H1 (cell line): ENCODE data around the gene SLC38A10. TPM values are rescaled to one million over a fixed set of nuclear protein-coding genes. Genes with fewer than 3 reads are reported as not detected.

ENCODE experiments used
- CTCF ChIA-PET: fragments of 300-600 bp; sonication (Branson Sonifier 250); formaldehyde crosslinking; loops from one replicate; lab custom pipeline; 2021; ENCODE audit not compliant: partially characterized antibody; lab: Charles Lee
- POLR2A ChIA-PET: fragments of 300-600 bp; sonication (Branson Sonifier 250); formaldehyde crosslinking; loops from one replicate; lab custom pipeline; 2021; ENCODE audit warnings: inconsistent platforms; ENCODE audit not compliant: partially characterized antibody; lab: Charles Lee
- DNase-seq, 2 experiments: peaks; one replicate each; pipeline versions ENCODE4 v3.0.0 to v3.0.0-alpha.2; 2010 to 2022; ENCODE audit warnings: low spot score in 2 of 2, low read depth in 1 of 2, mixed read lengths in 1 of 2
- FAIRE-seq: peaks from 2 replicates; lab custom pipeline; 2011; peaks lifted over from hg19 to GRCh38; lab: Jason Lieb, UNC
- H2AFZ ChIP-seq: 2 replicates; pipeline ENCODE4 v1.8.1; 2012; ENCODE audit warnings: low read length, inconsistent platforms
- H2AK5ac ChIP-seq: 2 replicates; pipeline ENCODE4 v1.6.1; 2013; ENCODE audit warnings: low read depth, low read length
- H2BK120ac ChIP-seq: replicated peaks from 2 replicates; pipeline ENCODE3; 2013; ENCODE audit warnings: low read depth, low read length, inconsistent platforms
- H2BK12ac ChIP-seq: 2 replicates; pipeline ENCODE4 v1.6.1; 2013; ENCODE audit warnings: low read depth, low read length
- H2BK15ac ChIP-seq: 2 replicates; pipeline ENCODE4 v1.6.1; 2013; ENCODE audit warnings: low read length
- H2BK20ac ChIP-seq: 2 replicates; pipeline ENCODE4 v1.6.1; 2013; ENCODE audit warnings: low read length
- H2BK5ac ChIP-seq: 2 replicates; pipeline ENCODE4 v1.6.1; 2013; ENCODE audit warnings: low read depth, low read length
- H3K14ac ChIP-seq: 2 replicates; pipeline ENCODE4 v1.6.1; 2013; ENCODE audit warnings: inconsistent platforms; ENCODE audit not compliant: insufficient read length
- H3K18ac ChIP-seq: 2 replicates; pipeline ENCODE4 v1.6.1; 2013; ENCODE audit warnings: low read length; ENCODE audit errors: extremely low read depth
- H3K23ac ChIP-seq: 2 replicates; pipeline ENCODE4 v1.6.1; 2013; ENCODE audit warnings: inconsistent platforms; ENCODE audit not compliant: insufficient read length
- H3K23me2 ChIP-seq: 2 replicates; pipeline ENCODE4 v1.6.1; 2013; ENCODE audit warnings: low read depth, low read length
- H3K27ac ChIP-seq: 2 replicates; pipeline ENCODE4 v1.6.1; 2011; ENCODE audit warnings: low read depth, low read length, inconsistent platforms
- H3K27me3 ChIP-seq, 4 experiments: replicated peaks in 1 of 4; 1 replicate in 1 of 4; 2 replicates in 3 of 4; pipeline versions ENCODE4 v1.6.1 to v1.8.1; 2011 to 2013; ENCODE audit warnings: low read length in 3 of 4, mild to moderate bottlenecking in 3 of 4, inconsistent platforms in 2 of 4, mixed read lengths in 2 of 4, moderate library complexity in 1 of 4; ENCODE audit not compliant: control insufficient read depth in 3 of 4, insufficient read depth in 3 of 4; ENCODE audit errors: extremely low read depth in 1 of 4
- H3K36me3 ChIP-seq, 4 experiments: 2 replicates each; pipeline versions ENCODE4 v1.6.1 to v1.8.1; 2011 to 2013; ENCODE audit warnings: mild to moderate bottlenecking in 4 of 4, low read length in 3 of 4, moderate library complexity in 2 of 4, control low read depth in 1 of 4, inconsistent platforms in 1 of 4; ENCODE audit not compliant: insufficient read depth in 4 of 4, control insufficient read depth in 2 of 4
- H3K4ac ChIP-seq: replicated peaks from 2 replicates; pipeline ENCODE3; 2013; ENCODE audit warnings: low read length, low read depth, mixed read lengths, inconsistent platforms; ENCODE audit not compliant: insufficient read length
- H3K4me1 ChIP-seq, 4 experiments: replicated peaks in 1 of 4; 1 replicate in 1 of 4; 2 replicates in 3 of 4; pipeline versions ENCODE4 v1.6.1 to v1.8.1; 2011 to 2013; ENCODE audit warnings: low read length in 3 of 4, inconsistent platforms in 2 of 4, mixed read lengths in 1 of 4; ENCODE audit not compliant: insufficient read depth in 4 of 4, control insufficient read depth in 3 of 4
- H3K4me2 ChIP-seq, 2 experiments: 2 replicates each; pipeline versions ENCODE4 v1.6.1 to v1.8.1; 2011 to 2013; ENCODE audit warnings: low read depth in 2 of 2, low read length in 2 of 2, control low read depth in 1 of 2, inconsistent platforms in 1 of 2, mild to moderate bottlenecking in 1 of 2; ENCODE audit not compliant: insufficient read depth in 1 of 2
- H3K4me3 ChIP-seq, 4 experiments: fragments of 200-600, 300-600 bp in 1 of 4; sonication (generic), shearing (Covaris generic), sonication (Bioruptor Twin) in 1 of 4; 2 replicates each; pipeline versions ENCODE4 v1.5.1 to v1.8.1; 2011 to 2016; ENCODE audit warnings: low read length in 4 of 4, low read depth in 3 of 4, control low read depth in 2 of 4, inconsistent platforms in 2 of 4, mild to moderate bottlenecking in 2 of 4, mixed read lengths in 1 of 4, moderate library complexity in 1 of 4; ENCODE audit not compliant: insufficient read depth in 2 of 4; ENCODE audit errors: extremely low read depth in 1 of 4
- H3K56ac ChIP-seq: replicated peaks from 2 replicates; pipeline ENCODE3; 2013; ENCODE audit warnings: low read depth, mild to moderate bottlenecking, mixed read lengths, low read length, inconsistent platforms; ENCODE audit not compliant: insufficient read length
- H3K79me1 ChIP-seq: 2 replicates; pipeline ENCODE4 v1.6.1; 2013; ENCODE audit warnings: low read depth, low read length, control low read depth
- H3K79me2 ChIP-seq, 2 experiments: 2 replicates each; pipeline versions ENCODE4 v1.6.1 to v1.8.1; 2012 to 2013; ENCODE audit warnings: low read length in 2 of 2, mild to moderate bottlenecking in 2 of 2, inconsistent platforms in 1 of 2; ENCODE audit not compliant: insufficient read depth in 2 of 2, control insufficient read depth in 1 of 2
- H3K9ac ChIP-seq, 4 experiments: replicated peaks in 1 of 4; 1 replicate in 1 of 4; 2 replicates in 3 of 4; pipeline versions ENCODE4 v1.6.1 to v1.8.1; 2011 to 2013; ENCODE audit warnings: low read depth in 3 of 4, low read length in 3 of 4, control low read depth in 2 of 4, mild to moderate bottlenecking in 2 of 4, moderate library complexity in 2 of 4, inconsistent platforms in 1 of 4; ENCODE audit errors: extremely low read depth in 1 of 4
- H3K9me3 ChIP-seq, 2 experiments: 2 replicates each; pipeline versions ENCODE4 v1.6.1 to v1.8.1; 2012 to 2013; ENCODE audit warnings: mild to moderate bottlenecking in 2 of 2, moderate library complexity in 2 of 2, control low read depth in 1 of 2, inconsistent platforms in 1 of 2, low read depth in 1 of 2, low read length in 1 of 2, mixed read lengths in 1 of 2; ENCODE audit not compliant: insufficient read depth in 2 of 2
- H4K20me1 ChIP-seq, 2 experiments: replicated peaks in 1 of 2; 2 replicates each; pipeline versions ENCODE3 to v1.8.1; 2011 to 2013; ENCODE audit warnings: inconsistent platforms in 2 of 2, low read length in 2 of 2, mild to moderate bottlenecking in 1 of 2; ENCODE audit not compliant: insufficient read depth in 2 of 2, control insufficient read depth in 1 of 2
- H4K5ac ChIP-seq: 2 replicates; pipeline ENCODE4 v1.6.1; 2013; ENCODE audit warnings: low read length, low read depth, mixed read lengths, inconsistent platforms; ENCODE audit not compliant: insufficient read length
- H4K8ac ChIP-seq: 2 replicates; pipeline ENCODE4 v1.8.0; 2013; ENCODE audit warnings: mild to moderate bottlenecking, moderate library complexity, low read length, inconsistent platforms; ENCODE audit not compliant: insufficient read depth; ENCODE audit errors: extremely low read depth
- H4K91ac ChIP-seq: replicated peaks from 2 replicates; pipeline ENCODE3; 2013; ENCODE audit warnings: low read length, mixed read lengths, inconsistent platforms; ENCODE audit not compliant: insufficient read length
- BACH1 ChIP-seq: IDR thresholded peaks from 2 replicates; pipeline ENCODE4 v1.6.1; 2012; ENCODE audit warnings: low read length, improper control_type of control experiment
- BCL11A ChIP-seq, 2 experiments: IDR thresholded peaks; one replicate each; pipeline ENCODE4 v1.6.1; 2011; ENCODE audit warnings: low read depth in 2 of 2, low read length in 2 of 2, mild to moderate bottlenecking in 2 of 2
- KDM1A ChIP-seq: fragments of 200-600, 300-600 bp; sonication (generic); IDR thresholded peaks from 2 replicates; pipeline ENCODE4 v1.7.1; 2016; ENCODE audit warnings: mild to moderate bottlenecking, low read length, borderline replicate concordance
- KDM5A ChIP-seq: fragments of 200-600 bp; IDR thresholded peaks from 2 replicates; pipeline ENCODE4 v1.7.1; 2012; ENCODE audit warnings: mild to moderate bottlenecking, low read length, inconsistent platforms, mixed read lengths
- MAX ChIP-seq: IDR thresholded peaks from 2 replicates; pipeline ENCODE4 v1.6.1; 2012; ENCODE audit warnings: inconsistent platforms
- NRF1 ChIP-seq: IDR thresholded peaks from 2 replicates; pipeline ENCODE4 v1.6.1; 2011; ENCODE audit warnings: mild to moderate bottlenecking, low read depth, low read length, improper control_type of control experiment
- POLR2A ChIP-seq, 2 experiments: IDR thresholded peaks; 1 replicate in 1 of 2; 2 replicates in 1 of 2; pipeline ENCODE4 v1.6.1; 2011; ENCODE audit warnings: low read depth in 2 of 2, low read length in 2 of 2, mild to moderate bottlenecking in 2 of 2; ENCODE audit errors: control extremely low read depth in 1 of 2
- POLR2AphosphoS5 ChIP-seq: IDR thresholded peaks from 2 replicates; pipeline ENCODE4 v1.6.1; 2011; ENCODE audit warnings: low read depth, low read length
- USF2 ChIP-seq: IDR thresholded peaks from 2 replicates; pipeline ENCODE4 v1.6.1; 2011; ENCODE audit warnings: low read length, improper control_type of control experiment
- YY1 ChIP-seq: IDR thresholded peaks from 2 replicates; pipeline ENCODE4 v1.6.1; 2011; ENCODE audit warnings: low read depth, mild to moderate bottlenecking, low read length
- WGBS, 2 experiments: shearing (Covaris generic) in 1 of 2; methylation state at CpG; one replicate each; pipeline versions ENCODE4 v1.1.6 to v1.1.7; 2013 to 2015; ENCODE audit warnings: low lambda C conversion rate in 2 of 2, mixed read lengths in 2 of 2, inconsistent platforms in 1 of 2, low coverage in 1 of 2, missing lambda C conversion rate in 1 of 2; ENCODE audit not compliant: insufficient replicate concordance in 2 of 2, insufficient coverage in 1 of 2, insufficient read length in 1 of 2; ENCODE audit errors: extremely low coverage in 1 of 2, missing lambda C conversion rate in 1 of 2; 5-methylcytosine and 5-hydroxymethylcytosine counted together
- polyA plus RNA-seq, 7 experiments: library from polyadenylated mRNA; depleted of rRNA in 3 of 7; stranded (reverse) in 5 of 7; unstranded in 2 of 7; fragments of >200 nt in 5 of 7; fragments of 200-250 nt in 2 of 7; gene quantifications; 1 replicate in 5 of 7; 2 replicates in 1 of 7; 4 replicates in 1 of 7; pipeline versions ENCODE4 v1.2.1 to v1.2.3, GENCODE V29; 2011 to 2013; ENCODE audit warnings: missing spikeins in 2 of 7, mixed read lengths in 2 of 7
- total RNA-seq: library from RNA; stranded (reverse); fragmentation: NEBNext Ultra II Directional; extraction: Animal tissue kit (Norgen Biotek cat#: 25700); gene quantifications from 2 replicates; pipeline ENCODE4 v1.2.1, GENCODE V29; 2021

Gene SLC38A10
- total and polyA plus RNA-seq, 2 of the 8 experiments (the other 6 are each of a cell fraction or from before 2014, with no cell fraction given): 26.4 to 41.0 TPM

GRCh38 chr17:81325714-81326358 lies 30.7 kb upstream of the SLC38A10 start:
- H3K4ac ChIP-seq: no peak overlapping the region
- ChIA-PET CTCF (interaction anchor here (0.7 to 1.7 kb wide), 3 partner anchors 15 to 67 kb away, joined by 4 to 5 read pairs (median 5); no protein-coding TSS in a partner anchor), POLR2A (no interaction called here)
- peaks cover 0 to 2% (median 0%) of the 10 kb centered on the region in 4 experiments; a peak in 1 of 7 replicates for H3K27me3 ChIP-seq
- H2BK15ac ChIP-seq: no peak overlapping the region
- no peaks in the 10 kb centered on the region for H4K20me1 ChIP-seq
- no peak overlapping the region for H4K8ac ChIP-seq
- no peaks in the 10 kb centered on the region for H3K9me3 ChIP-seq
- FAIRE-seq: no peak
- no peak overlapping the region for H3K23ac ChIP-seq
- H2BK5ac ChIP-seq: no peak overlapping the region
- no peak overlapping the region for H3K4me3 ChIP-seq
- no peaks in the 10 kb centered on the region for H3K79me2 ChIP-seq
- no peak overlapping the region for H3K4me2 ChIP-seq
- no peak overlapping the region for H2AFZ ChIP-seq
- H2BK20ac ChIP-seq: no peak overlapping the region
- H2BK120ac ChIP-seq: no peak overlapping the region
- no peak overlapping the region for H3K56ac ChIP-seq
- H3K36me3 ChIP-seq: no peaks in the 10 kb centered on the region
- H3K27ac ChIP-seq: no peak overlapping the region
- no peak overlapping the region for H4K91ac ChIP-seq
- H3K23me2 ChIP-seq: no peaks in the 10 kb centered on the region
- no peak overlapping the region for H3K14ac ChIP-seq
- WGBS, 2 experiments: 78% methylated on average over 14 of the region's 14 CpGs; no CpG with 5 or more reads in 1 of the 2 experiments
- peaks cover 13 to 27% (median 23%) of the 10 kb centered on the region in 4 experiments for H3K4me1 ChIP-seq
- H3K79me1 ChIP-seq: no peaks in the 10 kb centered on the region
- no peak overlapping the region for H2BK12ac ChIP-seq
- DNase-seq: no peak
- H4K5ac ChIP-seq: no peak overlapping the region
- H3K18ac ChIP-seq: no peak overlapping the region
- H3K9ac ChIP-seq: no peak overlapping the region
- no peak overlapping the region for H2AK5ac ChIP-seq
- TF ChIP-seq KDM5A (no peak), BACH1 (no peak), NRF1 (no peak), YY1 (no peak), KDM1A (no peak), MAX (no peak), BCL11A (IDR thresholded peaks at IDR 0.05; ENCODE audit: low read depth in 2 of 2, low read length in 2 of 2) (no peak), POLR2AphosphoS5 (no peak), USF2 (no peak), POLR2A (IDR thresholded peaks at IDR 0.05; ENCODE audit: control extremely low read depth in 1 of 2, low read depth in 2 of 2, low read length in 2 of 2) (no peak)
